T-cell (primary cell): ENCODE results near the gene PPAT. TPM values are rescaled to one million over a fixed set of nuclear protein-coding genes. Genes with fewer than 3 reads are reported as not detected.

Experiments used
- ATAC-seq, 4 experiments: fragments of 200-7000 bp in 3 of 4; fragments of 150-1000 bp in 1 of 4; cut with Tn5 transposase; replicated peaks in 1 of 4; 1 replicate in 3 of 4; 2 replicates in 1 of 4; pipeline ENCODE4 v1.10.0; 2021; ENCODE audit warnings: moderate library complexity in 3 of 4, mild to moderate bottlenecking in 2 of 4, moderate number of reproducible peaks in 1 of 4
- CTCF ChIA-PET, 2 donors: fragments of 300-600 bp; sonication (Branson Sonifier 250); formaldehyde crosslinking; loops; one replicate each; lab custom pipeline; 2022; ENCODE audit warnings: antibody characterized with exemption in 2 of 2; lab: Charles Lee
- POLR2A ChIA-PET, 2 donors: fragments of 300-600 bp; sonication (Branson Sonifier 250); formaldehyde crosslinking; loops; one replicate each; lab custom pipeline; 2022; ENCODE audit warnings: antibody characterized with exemption in 2 of 2; lab: Charles Lee
- DNase-seq, 35 experiments: peaks; one replicate each; pipeline versions ENCODE4 v3.0.0 to v3.0.0-alpha.2; 2013 to 2023
- H3K27ac ChIP-seq: one replicate; pipeline ENCODE4 v1.5.1; 2013; ENCODE audit warnings: low read length
- H3K27me3 ChIP-seq, 2 experiments: replicated peaks in 1 of 2; 1 replicate in 1 of 2; 2 replicates in 1 of 2; pipeline versions ENCODE4 v1.6.1 to v1.7.0; 2013; ENCODE audit warnings: low read length in 1 of 2, mixed read lengths in 1 of 2; ENCODE audit not compliant: control insufficient read depth in 2 of 2, insufficient read depth in 2 of 2; ENCODE audit errors: extremely low read depth in 1 of 2
- H3K36me3 ChIP-seq, 2 donors: 1 replicate in 1 of 2; 2 replicates in 1 of 2; pipeline versions ENCODE4 v1.6.1 to v1.7.0; 2013; ENCODE audit warnings: low read length in 1 of 2; ENCODE audit not compliant: control insufficient read depth in 2 of 2, insufficient read depth in 1 of 2; ENCODE audit errors: extremely low read depth in 1 of 2
- H3K4me1 ChIP-seq, 2 experiments: 1 replicate in 1 of 2; 2 replicates in 1 of 2; pipeline versions ENCODE4 v1.6.1 to v1.7.0; 2013; ENCODE audit warnings: low read length in 2 of 2, mixed read lengths in 1 of 2; ENCODE audit not compliant: insufficient read depth in 2 of 2, control insufficient read depth in 1 of 2; ENCODE audit errors: extremely low read depth in 1 of 2
- H3K4me3 ChIP-seq, 2 donors: 1 replicate in 1 of 2; 2 replicates in 1 of 2; pipeline versions ENCODE4 v1.5.1 to v1.7.0; 2013; ENCODE audit warnings: mild to moderate bottlenecking in 2 of 2, low read length in 1 of 2, moderate library complexity in 1 of 2; ENCODE audit not compliant: control insufficient read depth in 1 of 2; ENCODE audit errors: extremely low read depth in 1 of 2
- H3K9me3 ChIP-seq: 2 replicates; pipeline ENCODE4 v1.7.0; 2013
- H3K27ac Mint-ChIP-seq, 2 donors: one replicate each; pipeline ENCODE4 v1.8.0; 2020 to 2021; ENCODE audit warnings: mild to moderate bottlenecking in 2 of 2, mixed read lengths in 2 of 2
- H3K27me3 Mint-ChIP-seq, 2 donors: one replicate each; pipeline ENCODE4 v1.8.0; 2021 to 2022; ENCODE audit warnings: mixed read lengths in 2 of 2
- H3K36me3 Mint-ChIP-seq: one replicate; pipeline ENCODE4 v1.8.0; 2021; ENCODE audit warnings: mixed read lengths
- H3K4me1 Mint-ChIP-seq, 3 donors: one replicate each; pipeline ENCODE4 v1.8.0; 2020 to 2022; ENCODE audit warnings: mixed read lengths in 3 of 3, mild to moderate bottlenecking in 1 of 3
- H3K4me3 Mint-ChIP-seq, 3 donors: one replicate each; pipeline ENCODE4 v1.8.0; 2020 to 2022; ENCODE audit warnings: mild to moderate bottlenecking in 3 of 3, mixed read lengths in 3 of 3, moderate library complexity in 3 of 3
- H3K9me3 Mint-ChIP-seq, 3 donors: one replicate each; pipeline ENCODE4 v1.8.0; 2020 to 2022; ENCODE audit warnings: mixed read lengths in 3 of 3
- WGBS: methylation state at CpG from one replicate; pipeline ENCODE4 v1.1.5; 2013; ENCODE audit warnings: missing lambda C conversion rate; ENCODE audit not compliant: insufficient coverage; 5-methylcytosine and 5-hydroxymethylcytosine counted together
- total RNA-seq, 35 experiments: library from RNA in 6 of 35; stranded (reverse) in 6 of 35; fragments of 120-200 nt in 1 of 35; gene quantifications; one replicate each; pipeline versions ENCODE4 v1.2.1 to v1.2.4 and lab custom pipeline; 2013 to 2026

Gene PPAT
- total RNA-seq, 5 donors from 2014 or later (not counting 1 experiment from before 2014, with no cell fraction given): 10.5 to 15.1 (median 12.5) TPM

DNA sequence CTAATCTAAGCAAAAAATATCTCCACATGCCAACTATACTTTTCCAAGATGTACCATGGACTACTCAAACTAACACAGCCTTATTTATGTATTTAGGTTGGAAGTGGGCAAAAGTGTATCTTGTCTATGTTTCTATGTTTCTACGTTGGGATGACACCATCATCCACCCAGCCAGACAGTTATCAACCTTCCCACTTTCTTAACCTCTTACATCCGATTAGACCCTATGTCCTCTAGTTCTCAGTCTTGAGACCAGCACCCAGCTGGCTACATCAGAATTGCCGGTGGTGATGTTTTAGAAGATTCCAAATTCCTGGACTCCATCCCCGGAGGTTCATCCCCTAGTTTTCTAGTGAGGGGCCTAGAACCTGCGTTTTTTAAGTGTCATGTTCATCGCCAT, 47.1 kb downstream of the PPAT start:
- ATAC-seq (no peak), DNase-seq (no peak)
- 56% methylated on average over 3 of the region's 6 CpGs for WGBS
- H3K27ac ChIP-seq: peak overlapping the region; percentile 97
- peaks cover 40 to 56% (median 52%) of the 10 kb centered on the region in 3 donors for H3K4me1 Mint-ChIP-seq
- no peaks in the 10 kb centered on the region for H3K36me3 ChIP-seq
- CTCF ChIA-PET: interaction anchor here in 1 of 2 donors (1.1 to 2.1 kb wide), 2 partner anchors 48 to 262 kb away, joined by 3 to 27 read pairs; partner anchors contain the start of genes PAICS and PPAT
- H3K9me3 Mint-ChIP-seq: no peaks in the 10 kb centered on the region
- no peaks in the 10 kb centered on the region for H3K36me3 Mint-ChIP-seq
- peaks cover 11 to 15% of the 10 kb centered on the region in 2 experiments for H3K4me1 ChIP-seq
- peak overlapping the region; percentile 95 to 99 for H3K27ac Mint-ChIP-seq
- H3K4me3 ChIP-seq: peak overlapping the region; percentile 76 to 95
- peak overlapping the region; percentile 88 to 98 (median 91) for H3K4me3 Mint-ChIP-seq
- POLR2A ChIA-PET: interaction anchor here (0.6 to 3.0 kb wide), 5 partner anchors 47 to 589 kb away, joined by 3 to 37 read pairs (median 8); partner anchors contain the start of genes PPAT (in 2 of the 2), NOA1 (in 1 of the 2), PAICS (in 1 of the 2) and POLR2B (in 1 of the 2)
- no peaks in the 10 kb centered on the region for H3K9me3 ChIP-seq
- no peaks in the 10 kb centered on the region for H3K27me3 ChIP-seq
- no peaks in the 10 kb centered on the region for H3K27me3 Mint-ChIP-seq

GRCh38 chr4:56387023-56388001, 48.1 kb downstream of the PPAT start, which contains the start of gene AASDH:
AASDH (minus strand) TSS chr4:56387491; CDS start chr4:56384299, 3,192 bp downstream.
- H3K4me3 ChIP-seq: peak within 1 kb of the TSS; percentile 76 to 95
- peaks cover 40 to 56% (median 52%) of the 10 kb centered on the region in 3 donors for H3K4me1 Mint-ChIP-seq

DNA sequence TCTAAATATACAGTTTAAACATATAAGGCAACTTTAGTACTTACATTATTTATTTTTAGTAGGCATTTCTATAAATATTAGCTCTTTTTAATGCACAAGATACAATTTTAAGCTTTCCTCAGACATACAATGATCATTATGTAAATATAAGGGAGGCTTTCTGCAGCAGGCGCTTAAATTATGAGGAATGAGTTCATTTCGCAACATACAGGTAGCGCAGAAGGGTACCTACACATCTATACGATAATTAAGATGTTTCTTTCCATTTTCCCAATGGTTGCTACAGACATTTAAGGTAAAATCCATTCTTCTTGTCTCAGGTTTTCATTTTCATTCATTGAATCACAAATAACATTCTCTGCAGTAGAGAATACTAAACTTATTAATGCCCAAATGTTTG, 49.3 kb downstream of the PPAT start:
- Histone ChIP-seq H3K27me3 (no peaks in the 10 kb centered on the region), H3K36me3 (no peaks in the 10 kb centered on the region), H3K9me3 (no peaks in the 10 kb centered on the region), H3K4me1 (peaks cover 11 to 15% of the 10 kb centered on the region in 2 experiments), H3K27ac (peak overlapping the region; percentile 13), H3K4me3 (peak overlapping the region in 1 of 2 donors; percentile 32)
- ChIA-PET POLR2A (interaction anchor here (0.6 to 3.0 kb wide), 4 partner anchors 50 to 432 kb away, joined by 3 to 37 read pairs (median 5); partner anchors contain the start of genes PAICS (in 1 of the 2) and PPAT (in 1 of the 2)), CTCF (interaction anchor here in 1 of 2 donors (1.1 to 2.2 kb wide), 2 partner anchors 37 to 158 kb away, joined by 3 to 6 read pairs; no protein-coding TSS in a partner anchor)
- H3K27ac Mint-ChIP-seq: peak overlapping the region in 1 of 2 donors; percentile 52
- H3K9me3 Mint-ChIP-seq: no peaks in the 10 kb centered on the region
- H3K36me3 Mint-ChIP-seq: peaks cover 4% of the 10 kb centered on the region
- peaks cover 40 to 54% (median 52%) of the 10 kb centered on the region in 3 donors for H3K4me1 Mint-ChIP-seq
- no CpG with 5 or more reads among the region's 4 CpGs for WGBS
- peak overlapping the region; percentile 88 to 98 (median 91) for H3K4me3 Mint-ChIP-seq
- ATAC-seq: no peak
- no peak for DNase-seq
- H3K27me3 Mint-ChIP-seq: no peaks in the 10 kb centered on the region

More at GRCh38 chr4:56387023-56388001, 48.1 kb downstream of the PPAT start, which contains the start of gene AASDH:
- Mint-ChIP-seq H3K27me3 (no peaks in the 10 kb centered on the region), H3K27ac (peak within 1 kb of the TSS; percentile 95 to 99), H3K9me3 (no peaks in the 10 kb centered on the region), H3K36me3 (no peaks in the 10 kb centered on the region), H3K4me3 (peak within 1 kb of the TSS; percentile 88 to 98 (median 91))
- no peaks in the 10 kb centered on the region for H3K36me3 ChIP-seq
- DNase-seq (peak; percentile 90 to 98 (median 94)), ATAC-seq (peak; percentile 88 to 92 (median 89))
- H3K27ac ChIP-seq: peak within 1 kb of the TSS; percentile 97
- no peaks in the 10 kb centered on the region for H3K27me3 ChIP-seq
- H3K9me3 ChIP-seq: no peaks in the 10 kb centered on the region
- H3K4me1 ChIP-seq: peaks cover 11 to 15% of the 10 kb centered on the region in 2 experiments
- 0% methylated on average over 49 of the region's 57 CpGs for WGBS
- ChIA-PET CTCF (interaction anchor here (0.6 to 2.2 kb wide), 16 partner anchors 9 to 1703 kb away, joined by 3 to 27 read pairs (median 4); partner anchors contain the start of genes REST (in 2 of the 2), CEP135 (in 1 of the 2), NOA1 (in 1 of the 2) and PAICS (in 1 of the 2)), POLR2A (interaction anchor here (0.5 to 3.0 kb wide), 14 partner anchors 17 to 989 kb away, joined by 3 to 37 read pairs (median 5); partner anchors contain the start of genes NOA1 (in 2 of the 2), PPAT (in 2 of the 2), PAICS (in 1 of the 2) and POLR2B (in 1 of the 2))

- Histone ChIP-seq H3K4me1 (no peaks in the 10 kb centered on the region), H3K27me3 (no peaks in the 10 kb centered on the region), H3K9me3 (no peaks in the 10 kb centered on the region), H3K36me3 (peaks cover 4 to 18% of the 10 kb centered on the region in 2 donors), H3K4me3 (no peak overlapping the region), H3K27ac (no peak overlapping the region)
- Mint-ChIP-seq H3K4me3 (no peak overlapping the region), H3K27me3 (no peaks in the 10 kb centered on the region), H3K9me3 (no peaks in the 10 kb centered on the region), H3K27ac (no peak overlapping the region), H3K36me3 (peaks cover 42% of the 10 kb centered on the region), H3K4me1 (peaks cover 1 to 10% (median 3%) of the 10 kb centered on the region in 3 donors)
- ATAC-seq (no peak), DNase-seq (no peak)
- POLR2A ChIA-PET: no interaction called here
- WGBS: 86% methylated on average over 2 of the region's 2 CpGs
- CTCF ChIA-PET: interaction anchor here in 1 of 2 donors (1.4 kb wide), 1 partner anchor 16 kb away, joined by 3 read pairs; no protein-coding TSS in a partner anchor
These were observed 60.0 kb downstream of the PPAT start for GRCh38 chr4:56375458-56375857.

GRCh38 chr4:56374956-56375355, 60.5 kb downstream of the PPAT start:
- ChIA-PET POLR2A (interaction anchor here in 1 of 2 donors (0.7 kb wide), 1 partner anchor 23 kb away, joined by 5 read pairs; no protein-coding TSS in a partner anchor), CTCF (interaction anchor here in 1 of 2 donors (1.4 kb wide), 1 partner anchor 16 kb away, joined by 3 read pairs; no protein-coding TSS in a partner anchor)
- no peaks in the 10 kb centered on the region for H3K27me3 ChIP-seq
- peaks cover 1 to 12% (median 3%) of the 10 kb centered on the region in 3 donors for H3K4me1 Mint-ChIP-seq
- H3K27me3 Mint-ChIP-seq: no peaks in the 10 kb centered on the region
- H3K9me3 Mint-ChIP-seq: no peaks in the 10 kb centered on the region
- ATAC-seq (no peak), DNase-seq (no peak)
- no peaks in the 10 kb centered on the region for H3K9me3 ChIP-seq
- peaks cover 4 to 22% of the 10 kb centered on the region in 2 donors for H3K36me3 ChIP-seq
- H3K27ac Mint-ChIP-seq: no peak overlapping the region
- H3K4me3 Mint-ChIP-seq: no peak overlapping the region
- 100% methylated on average over 1 of the region's 1 CpG for WGBS
- H3K4me1 ChIP-seq: no peaks in the 10 kb centered on the region
- H3K27ac ChIP-seq: no peak overlapping the region
- no peak overlapping the region for H3K4me3 ChIP-seq
- H3K36me3 Mint-ChIP-seq: peaks cover 42% of the 10 kb centered on the region
